ENCODE measurements around the gene AKAP7. TPM values are rescaled to one million over a fixed set of nuclear protein-coding genes. Genes with fewer than 3 reads are reported as not detected.

The AKAP7 gene
- total RNA-seq, 1 experiment from 2014 or later, result 3.1 TPM

DNA sequence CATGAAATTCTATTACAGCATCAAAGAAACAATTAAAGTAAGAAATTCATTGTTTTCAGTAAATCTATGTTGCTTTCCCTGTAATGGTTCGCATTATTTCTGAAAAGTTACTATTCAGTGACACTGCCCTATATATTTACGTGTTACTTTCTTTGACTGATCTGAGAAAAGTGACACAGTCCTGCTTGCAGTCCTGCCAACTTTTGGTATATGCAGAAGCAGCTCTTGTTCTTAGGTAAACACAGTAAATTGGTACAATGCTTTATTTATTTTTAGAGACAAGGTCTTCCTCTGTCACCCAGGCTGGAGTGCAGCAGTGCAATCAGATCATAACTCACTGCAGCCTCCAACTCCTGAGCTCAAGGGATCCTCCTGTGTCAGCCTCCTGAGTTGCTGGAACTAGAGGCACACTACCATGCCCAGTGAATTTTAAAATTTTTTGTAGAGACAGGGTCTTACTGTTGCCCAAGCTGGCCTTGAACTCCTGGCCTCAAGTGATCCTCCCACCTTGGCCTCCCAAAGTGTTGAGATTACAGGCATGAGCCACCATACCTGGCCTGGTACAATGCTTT is 151.3 kb downstream of the AKAP7 start (continued):
- TF ChIP-seq ZFX (IDR thresholded peaks at IDR 0.05), result no peak

GRCh38 chr6:131288214-131288613 is 152.9 kb downstream of the AKAP7 start:
- Histone ChIP-seq H3K9me2 (ENCODE audit: insufficient read depth) (no peaks in the 10 kb centered on the region), H3K9ac (ENCODE audit: low read length) (no peak overlapping the region), H3K27ac (ENCODE audit: low read depth, low read length) (no peak overlapping the region), H3K36me3 (ENCODE audit: control insufficient read depth in 1 of 2, insufficient read depth in 2 of 2, low read length in 2 of 2) (no peaks in the 10 kb centered on the region), H3K79me2 (ENCODE audit: insufficient read depth, low read length) (no peaks in the 10 kb centered on the region), H3K4me3 (replicated peaks in 1 of 2; ENCODE audit: low read depth in 1 of 2, low read length in 2 of 2) (no peak overlapping the region), H3K4me2 (ENCODE audit: low read length) (no peak overlapping the region), H2AFZ (ENCODE audit: low read depth, low read length, poor library complexity, severe bottlenecking) (no peak overlapping the region), H3K4me1 (ENCODE audit: control insufficient read depth in 1 of 2, insufficient read depth in 2 of 2, low read length in 2 of 2) (no peaks in the 10 kb centered on the region), H3K27me3 (ENCODE audit: insufficient read depth, low read length) (no peaks in the 10 kb centered on the region), H3K9me3 (ENCODE audit: control insufficient read depth in 1 of 2, insufficient read depth in 1 of 2, low read depth in 1 of 2, low read length in 2 of 2) (no peaks in the 10 kb centered on the region), H4K20me1 (ENCODE audit: insufficient read depth) (no peaks in the 10 kb centered on the region)
- DNase-seq (ENCODE audit: low read depth, low spot score) (no peak), ATAC-seq (no peak)
- intact Hi-C loops (cut with micrococcal nuclease), result no loop called here
- ChIA-PET CTCF (no interaction called here), POLR2A (no interaction called here), RAD21 (ENCODE audit: low non-redundant PET in 1 of 2, low total read pairs in 2 of 2, uncharacterized antibody in 2 of 2, unreplicated experiment in 2 of 2) (no interaction called here)
- BruUV-seq (replicated peaks), result no TSS peak
- TF ChIP-seq MAX (IDR thresholded peaks at IDR 0.05), result no peak
- TF ChIP-seq, protein P1, sequence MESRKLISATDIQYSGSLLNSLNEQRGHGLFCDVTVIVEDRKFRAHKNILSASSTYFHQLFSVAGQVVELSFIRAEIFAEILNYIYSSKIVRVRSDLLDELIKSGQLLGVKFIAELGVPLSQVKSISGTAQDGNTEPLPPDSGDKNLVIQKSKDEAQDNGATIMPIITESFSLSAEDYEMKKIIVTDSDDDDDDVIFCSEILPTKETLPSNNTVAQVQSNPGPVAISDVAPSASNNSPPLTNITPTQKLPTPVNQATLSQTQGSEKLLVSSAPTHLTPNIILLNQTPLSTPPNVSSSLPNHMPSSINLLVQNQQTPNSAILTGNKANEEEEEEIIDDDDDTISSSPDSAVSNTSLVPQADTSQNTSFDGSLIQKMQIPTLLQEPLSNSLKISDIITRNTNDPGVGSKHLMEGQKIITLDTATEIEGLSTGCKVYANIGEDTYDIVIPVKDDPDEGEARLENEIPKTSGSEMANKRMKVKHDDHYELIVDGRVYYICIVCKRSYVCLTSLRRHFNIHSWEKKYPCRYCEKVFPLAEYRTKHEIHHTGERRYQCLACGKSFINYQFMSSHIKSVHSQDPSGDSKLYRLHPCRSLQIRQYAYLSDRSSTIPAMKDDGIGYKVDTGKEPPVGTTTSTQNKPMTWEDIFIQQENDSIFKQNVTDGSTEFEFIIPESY (IDR thresholded peaks at IDR 0.05; ENCODE audit: extremely low read depth, insufficient replicate concordance, low read length), result no peak
- no peak for TF ChIP-seq POLR2AphosphoS5 (IDR thresholded peaks at IDR 0.05; ENCODE audit: low read depth, low read length)
- TF ChIP-seq ZNF274 (IDR thresholded peaks at IDR 0.05; ENCODE audit: low read depth, low read length), result no peak
- TF ChIP-seq ATF3 (IDR thresholded peaks at IDR 0.05), result no peak
- no peak for TF ChIP-seq ZFX (IDR thresholded peaks at IDR 0.05)
- TF ChIP-seq CTCF (IDR thresholded peaks at IDR 0.05 in 2 of 3, conservative IDR thresholded peaks at IDR 0.05 in 1 of 3; ENCODE audit: borderline replicate concordance in 1 of 3, insufficient read depth in 1 of 3, low read depth in 2 of 3, low read length in 2 of 3), result no peak
- TF ChIP-seq CEBPB (IDR thresholded peaks at IDR 0.05; ENCODE audit: low read depth), result no peak
- TF ChIP-seq EGR1 (IDR thresholded peaks at IDR 0.05; ENCODE audit: low read depth), result no peak
- TF ChIP-seq YY1 (IDR thresholded peaks at IDR 0.05; ENCODE audit: extremely low read depth, insufficient replicate concordance, low read depth, low read length), result no peak
- no peak for TF ChIP-seq ELF1 (IDR thresholded peaks at IDR 0.05; ENCODE audit: borderline replicate concordance, low read depth)
- TF ChIP-seq SP1 (IDR thresholded peaks at IDR 0.05; ENCODE audit: low read depth), result no peak
- TF ChIP-seq SIN3A (IDR thresholded peaks at IDR 0.05; ENCODE audit: low read depth), result no peak
